ENCODE results near the gene PPP3R1. TPM values are rescaled to one million over a fixed set of nuclear protein-coding genes. Genes with fewer than 3 reads are reported as not detected.
A peak's percentile ranks its signal among the peaks of the same experiment; 100 is the strongest.

Gene PPP3R1
- total and polyA plus RNA-seq, 12 donors = 11.8 to 169 (median 52.1) TPM

DNA sequence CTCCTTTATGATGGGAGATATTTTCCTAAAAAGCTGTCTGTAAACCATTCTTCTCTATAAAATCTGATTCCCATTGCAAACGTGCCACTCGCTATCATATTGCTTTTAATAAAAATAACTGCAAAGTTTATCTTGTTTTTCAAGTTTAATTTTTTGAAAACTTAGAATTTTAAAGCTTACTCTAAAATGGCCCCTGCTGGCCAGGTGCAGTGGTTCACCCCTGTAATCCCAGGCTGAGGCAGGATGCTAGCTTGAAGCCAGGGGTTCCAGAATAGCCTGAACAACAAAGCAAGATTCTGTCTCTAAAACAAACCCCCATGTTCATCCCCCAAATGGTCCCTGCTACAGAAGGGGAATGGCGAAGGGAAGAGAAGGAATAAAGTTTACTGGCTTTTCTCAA is 41.9 kb upstream of the PPP3R1 start:
- 76 to 91% (median 89%) methylated on average over 3 of the region's 3 CpGs for WGBS, 4 donors
- Histone ChIP-seq H3K27me3 (no peaks in the 10 kb centered on the region), H3K4me1 (replicated peaks in 1 of 2) (no peaks in the 10 kb centered on the region), H3K9me3 (replicated peaks in 1 of 3) (no peaks in the 10 kb centered on the region), H3K36me3 (replicated peaks in 1 of 2) (no peaks in the 10 kb centered on the region), H3K4me3 (no peak overlapping the region), H3K27ac (no peak overlapping the region)
- TF ChIP-seq, protein P1, sequence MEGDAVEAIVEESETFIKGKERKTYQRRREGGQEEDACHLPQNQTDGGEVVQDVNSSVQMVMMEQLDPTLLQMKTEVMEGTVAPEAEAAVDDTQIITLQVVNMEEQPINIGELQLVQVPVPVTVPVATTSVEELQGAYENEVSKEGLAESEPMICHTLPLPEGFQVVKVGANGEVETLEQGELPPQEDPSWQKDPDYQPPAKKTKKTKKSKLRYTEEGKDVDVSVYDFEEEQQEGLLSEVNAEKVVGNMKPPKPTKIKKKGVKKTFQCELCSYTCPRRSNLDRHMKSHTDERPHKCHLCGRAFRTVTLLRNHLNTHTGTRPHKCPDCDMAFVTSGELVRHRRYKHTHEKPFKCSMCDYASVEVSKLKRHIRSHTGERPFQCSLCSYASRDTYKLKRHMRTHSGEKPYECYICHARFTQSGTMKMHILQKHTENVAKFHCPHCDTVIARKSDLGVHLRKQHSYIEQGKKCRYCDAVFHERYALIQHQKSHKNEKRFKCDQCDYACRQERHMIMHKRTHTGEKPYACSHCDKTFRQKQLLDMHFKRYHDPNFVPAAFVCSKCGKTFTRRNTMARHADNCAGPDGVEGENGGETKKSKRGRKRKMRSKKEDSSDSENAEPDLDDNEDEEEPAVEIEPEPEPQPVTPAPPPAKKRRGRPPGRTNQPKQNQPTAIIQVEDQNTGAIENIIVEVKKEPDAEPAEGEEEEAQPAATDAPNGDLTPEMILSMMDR (IDR thresholded peaks at IDR 0.05) = no peak
- no peak for TF ChIP-seq POLR2A (IDR thresholded peaks at IDR 0.05)
- intact Hi-C loops (cut with DNase I) = no loop called here
- no peak for DNase-seq

DNA sequence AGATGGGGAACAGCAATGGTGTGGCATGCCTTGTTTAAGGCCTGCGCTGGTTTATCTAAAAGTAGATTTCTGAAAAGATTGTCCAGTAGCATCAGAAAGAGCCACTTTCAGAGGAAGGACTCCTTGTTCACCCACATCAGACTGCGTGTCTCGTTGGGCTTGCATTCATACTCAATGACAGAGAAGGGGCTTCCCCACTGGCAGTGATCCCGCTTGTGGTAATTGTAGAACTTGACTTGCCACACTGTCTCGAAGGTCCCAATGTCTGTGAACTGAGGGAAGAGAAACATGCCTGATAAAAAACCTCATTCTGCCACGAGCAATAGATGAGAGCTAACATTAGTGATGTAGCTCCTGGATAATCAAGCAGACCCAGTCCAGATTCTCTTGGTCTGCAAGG is 41.4 kb upstream of the PPP3R1 start:
- Histone ChIP-seq H3K4me1 (replicated peaks in 1 of 2) (no peaks in the 10 kb centered on the region), H3K27me3 (no peaks in the 10 kb centered on the region), H3K9me3 (replicated peaks in 1 of 3) (no peaks in the 10 kb centered on the region), H3K4me3 (no peak overlapping the region), H3K36me3 (replicated peaks in 1 of 2) (no peaks in the 10 kb centered on the region), H3K27ac (no peak overlapping the region)
- WGBS, 4 donors = 80 to 89% (median 83%) methylated on average over 6 of the region's 6 CpGs
- no peak for TF ChIP-seq POLR2A (IDR thresholded peaks at IDR 0.05)
- TF ChIP-seq, protein P1 (IDR thresholded peaks at IDR 0.05) = no peak
- intact Hi-C loops (cut with DNase I) = no loop called here
- DNase-seq = no peak

DNA sequence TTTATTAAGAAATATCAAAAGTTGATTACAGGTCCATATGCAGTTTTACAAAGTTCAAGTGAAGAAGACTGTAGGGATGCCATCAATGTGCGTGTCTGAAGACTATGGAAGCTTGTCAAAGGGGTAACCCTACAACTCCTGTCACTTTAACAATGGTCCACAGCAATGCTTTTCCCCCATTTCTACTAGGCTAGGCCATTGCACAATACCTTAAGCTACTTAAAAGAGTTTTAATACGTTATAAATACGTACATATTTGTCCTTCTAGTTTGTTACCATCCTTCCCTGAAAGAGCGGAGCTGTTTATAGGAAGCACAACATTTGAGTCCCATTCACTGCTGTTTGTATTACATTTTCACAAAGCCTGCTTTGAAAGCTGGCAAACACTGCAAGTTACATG is 40.7 kb upstream of the PPP3R1 start:
- no peak for TF ChIP-seq POLR2A (IDR thresholded peaks at IDR 0.05)
- TF ChIP-seq, protein P1 (IDR thresholded peaks at IDR 0.05) = no peak
- no peaks in the 10 kb centered on the region for H3K4me1 ChIP-seq (replicated peaks in 1 of 2)
- intact Hi-C loops (cut with DNase I) = no loop called here
- no peak overlapping the region for H3K27ac ChIP-seq
- H3K27me3 ChIP-seq = no peaks in the 10 kb centered on the region
- H3K36me3 ChIP-seq (replicated peaks in 1 of 2) = no peaks in the 10 kb centered on the region
- no peak for DNase-seq
- no peak overlapping the region for H3K4me3 ChIP-seq
- no peaks in the 10 kb centered on the region for H3K9me3 ChIP-seq (replicated peaks in 1 of 3)
- WGBS, 4 donors = 84 to 92% (median 89%) methylated on average over 4 of the region's 4 CpGs

DNA sequence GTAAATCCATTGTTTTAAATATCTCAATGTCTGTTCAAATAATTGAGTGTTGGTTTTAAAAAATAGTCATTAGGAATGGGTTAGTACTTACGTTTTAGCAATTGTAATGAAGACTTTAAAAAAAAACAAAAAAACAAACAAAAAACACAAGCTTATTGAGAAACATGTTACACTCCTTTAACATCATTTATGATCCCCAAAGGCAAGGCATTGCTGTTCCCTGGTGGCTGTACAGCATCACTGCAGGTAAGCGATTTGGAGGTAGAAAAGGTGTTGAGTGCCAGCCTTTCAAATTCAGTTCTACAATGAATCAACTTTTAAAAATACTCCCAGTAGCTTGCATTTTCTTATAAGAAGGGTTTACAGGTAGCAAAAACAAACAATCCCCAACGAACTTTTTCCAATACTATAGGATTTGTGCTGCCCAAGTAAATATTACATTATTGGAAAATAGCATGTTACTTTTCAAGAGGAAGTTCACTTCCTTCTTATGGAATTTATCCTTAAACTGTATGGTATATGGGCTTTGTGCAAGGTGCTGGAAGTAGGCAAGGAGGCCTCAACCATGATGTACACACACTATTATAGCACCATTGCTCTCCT is 39.9 kb upstream of the PPP3R1 start:
- H3K27me3 ChIP-seq = no peaks in the 10 kb centered on the region
- H3K9me3 ChIP-seq (replicated peaks in 1 of 3) = no peaks in the 10 kb centered on the region
- H3K27ac ChIP-seq = no peak overlapping the region
- peaks cover 0 to 6% of the 10 kb centered on the region in 2 donors for H3K4me1 ChIP-seq (replicated peaks in 1 of 2)
- no peak for TF ChIP-seq POLR2A (IDR thresholded peaks at IDR 0.05)
- TF ChIP-seq, protein P1 (IDR thresholded peaks at IDR 0.05) = peak; percentile 32 to 56 (median 52)
- H3K36me3 ChIP-seq (replicated peaks in 1 of 2) = no peaks in the 10 kb centered on the region
- intact Hi-C loops (cut with DNase I) = no loop called here
- DNase-seq = peak in 1 of 7 donors; percentile 14
- no peak overlapping the region for H3K4me3 ChIP-seq
- 45 to 52% (median 46%) methylated on average over 3 of the region's 3 CpGs for WGBS, 4 donors
